Kidney epithelial cell (primary cell): Measurements from ENCODE around the gene FAM136A. TPM values are rescaled to one million over a fixed set of nuclear protein-coding genes. Genes with fewer than 3 reads are reported as not detected.

ENCODE experiments used
- DNase-seq: peaks from one replicate; pipeline ENCODE4 v3.0.0-alpha.2; 2010; ENCODE audit warnings: low read depth
- H3K27me3 ChIP-seq: 2 replicates; pipeline ENCODE4 v1.6.0; 2011; ENCODE audit warnings: low read length; ENCODE audit not compliant: control insufficient read depth, insufficient read depth
- H3K36me3 ChIP-seq: 2 replicates; pipeline ENCODE4 v1.5.1; 2011; ENCODE audit warnings: low read length; ENCODE audit not compliant: control insufficient read depth, insufficient read depth
- H3K4me3 ChIP-seq: 2 replicates; pipeline ENCODE4 v1.5.1; 2011; ENCODE audit warnings: low read depth, mild to moderate bottlenecking, control low read depth, low read length
- CTCF ChIP-seq: IDR thresholded peaks from 2 replicates; pipeline ENCODE4 v1.5.1; 2011; ENCODE audit warnings: mild to moderate bottlenecking, moderate library complexity, low read length, control low read depth, inconsistent platforms; ENCODE audit not compliant: insufficient read depth, poor library complexity, severe bottlenecking
- total RNA-seq: library from RNA; depleted of rRNA; stranded (reverse); fragments of >200 nt; gene quantifications from 2 replicates; pipeline ENCODE4 v1.2.3, GENCODE V29; 2015

The FAM136A gene
- total RNA-seq, 1 donor from 2014 or later, result 67.1 TPM

DNA sequence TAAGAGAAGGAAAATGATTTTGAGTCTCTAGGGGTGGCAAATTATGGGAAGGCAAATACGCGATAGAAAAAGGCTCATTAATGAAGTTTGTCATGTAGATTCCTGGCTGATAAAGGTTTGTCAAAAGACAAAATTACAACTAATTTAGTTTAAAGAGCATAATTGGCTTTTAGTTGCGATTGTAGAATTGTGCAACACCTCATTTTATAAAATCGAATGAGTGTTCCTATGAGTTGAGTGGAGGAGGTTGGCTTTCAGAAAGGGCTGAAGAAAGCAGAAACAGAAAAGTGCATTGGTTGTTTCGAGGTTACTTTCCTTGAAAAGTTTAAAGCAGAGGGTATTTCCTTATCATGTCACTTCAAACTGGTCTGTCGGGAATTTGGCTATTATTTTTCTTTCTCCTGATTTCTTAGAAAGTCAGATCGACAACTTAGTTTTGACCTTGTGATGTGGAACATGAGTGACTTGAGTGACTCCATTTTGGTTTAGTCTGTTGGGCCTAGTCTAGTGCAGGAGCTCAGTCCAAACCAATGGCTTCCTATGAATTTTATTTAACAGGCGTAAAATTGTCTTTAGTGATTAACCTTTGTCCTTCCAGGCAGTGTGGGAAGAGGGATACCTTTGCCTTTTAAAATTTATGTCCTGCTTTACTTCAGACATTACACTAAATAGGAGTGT is 46.1 kb downstream of the FAM136A start:
- H3K4me3 ChIP-seq, result no peak overlapping the region
- no peak for TF ChIP-seq CTCF
- no peak for DNase-seq
- no peaks in the 10 kb centered on the region for H3K27me3 ChIP-seq
- H3K36me3 ChIP-seq, result no peaks in the 10 kb centered on the region

- no peaks in the 10 kb centered on the region for H3K36me3 ChIP-seq
- H3K27me3 ChIP-seq, result no peaks in the 10 kb centered on the region
- DNase-seq, result no peak
- H3K4me3 ChIP-seq, result no peak overlapping the region
- no peak for TF ChIP-seq CTCF
Observed at GRCh38 chr2:70250434-70250833, 51.4 kb downstream of the FAM136A start.

GRCh38 chr2:70248181-70248847 is 53.6 kb downstream of the FAM136A start, which contains the start of gene TIA1:
Gene TIA1 (minus strand): TSS chr2:70248628. CDS start chr2:70248430, 198 bp downstream.
- peak within 1 kb of the TSS; percentile 95 for H3K4me3 ChIP-seq
- DNase-seq, result peak; percentile 93
- no peak for TF ChIP-seq CTCF
- H3K36me3 ChIP-seq, result no peaks in the 10 kb centered on the region
- H3K27me3 ChIP-seq, result no peaks in the 10 kb centered on the region

- no peak for TF ChIP-seq CTCF
- no peaks in the 10 kb centered on the region for H3K36me3 ChIP-seq
- DNase-seq, result no peak
- H3K27me3 ChIP-seq, result no peaks in the 10 kb centered on the region
- peak overlapping the region; percentile 95 for H3K4me3 ChIP-seq
Observed at GRCh38 chr2:70247364-70248180, 54.3 kb downstream of the FAM136A start.

Other genes starting within 250 kb of the FAM136A start
- 144 and 150 TPM in 2 replicates for gene PCBP1, start 214.6 kb downstream of the FAM136A start, total RNA-seq
- 9.1 and 15.4 TPM in 2 replicates for gene C2orf42, start 111.0 kb downstream of the FAM136A start, total RNA-seq
- gene TIA1, start 53.4 kb downstream of the FAM136A start, total RNA-seq, result 64.6 and 65.7 TPM in 2 replicates
- 26.6 and 26.7 TPM in 2 replicates for gene PCYOX1, start 43.9 kb downstream of the FAM136A start, total RNA-seq
- 133 and 151 TPM in 2 replicates for gene SNRPG, start 8.3 kb downstream of the FAM136A start, total RNA-seq